NCI-H524 treated with DMSO at 0.1 percent for 48 hours (cell line): ENCODE data around the gene PLAC1.

Source experiments
- DNase-seq: peaks from one replicate; lab custom pipeline; 2025; lab: John Stamatoyannopoulos, UW

Gene PLAC1

GRCh38 chrX:134658002-134658759 is at the start of gene PLAC1:
TSS of gene PLAC1 (minus strand) at chrX:134658471. CDS start at chrX:134566682, 91,789 bp downstream.
- no peak for DNase-seq

DNA sequence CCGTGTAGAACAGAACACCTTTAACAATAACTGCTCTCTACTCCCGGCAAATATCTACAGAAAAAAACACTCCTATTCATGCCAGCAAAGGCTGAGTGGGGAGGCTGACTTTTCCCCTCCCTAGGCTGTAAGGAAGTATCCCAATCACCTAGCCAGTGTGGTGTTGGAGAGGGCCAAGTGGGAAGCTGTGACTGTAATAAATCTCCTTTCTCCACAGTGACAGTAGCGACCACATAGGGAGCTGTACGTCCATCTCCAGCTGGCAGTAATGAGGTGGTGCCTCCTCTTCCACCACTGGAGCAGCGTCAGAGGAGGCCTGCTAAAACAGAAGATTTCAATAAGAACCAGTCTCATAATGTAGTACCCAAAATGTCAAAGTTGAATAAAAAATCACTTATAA is 47.9 kb upstream of the PLAC1 start:
- no peak for DNase-seq

GRCh38 chrX:134695999-134696398 is 37.7 kb upstream of the PLAC1 start:
- no peak for DNase-seq

GRCh38 chrX:134694333-134695322 is 36.4 kb upstream of the PLAC1 start:
- DNase-seq = no peak

- DNase-seq = no peak
Observed at GRCh38 chrX:134693644-134694043, 35.4 kb upstream of the PLAC1 start.

DNA sequence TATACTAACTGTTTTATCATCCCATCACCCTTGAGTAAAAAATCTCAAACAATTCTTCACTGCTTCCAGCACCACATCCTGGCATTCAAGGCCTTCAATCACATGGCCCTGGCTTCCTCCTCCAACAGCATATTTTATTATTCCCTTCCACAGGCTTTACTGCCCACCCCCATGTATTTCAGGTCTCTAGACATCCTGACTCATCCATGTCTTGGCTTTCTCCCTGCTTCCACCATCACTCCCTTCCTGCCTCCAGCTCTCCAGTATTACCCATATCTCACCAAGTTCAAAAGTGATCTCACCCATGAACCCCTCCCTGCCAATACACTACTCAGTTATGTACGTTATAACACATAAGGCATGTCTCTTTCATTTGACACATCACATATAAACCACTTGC is 34.7 kb upstream of the PLAC1 start:
- DNase-seq = no peak

DNA sequence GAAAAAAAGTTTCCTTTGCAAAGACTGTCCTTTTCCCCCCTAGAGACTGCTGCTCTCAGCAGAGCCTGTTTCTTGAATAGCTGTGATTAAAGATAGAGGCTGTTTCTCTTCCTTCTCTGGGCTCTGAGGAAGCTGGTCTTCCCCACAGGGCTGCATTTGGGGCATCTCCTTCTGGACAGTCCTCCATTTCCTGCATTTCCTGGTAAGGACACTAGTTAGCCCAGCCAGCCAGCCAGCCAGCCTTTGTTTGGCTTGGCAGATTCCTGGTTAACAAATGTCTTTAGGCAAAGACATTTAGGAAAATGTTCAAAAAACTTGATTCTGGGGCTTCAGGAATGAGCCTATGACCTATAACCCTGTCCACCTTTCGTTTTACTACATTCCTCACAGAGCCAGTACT is 34.0 kb upstream of the PLAC1 start:
- DNase-seq = no peak

- DNase-seq = no peak
Observed at GRCh38 chrX:134691453-134691852, 33.2 kb upstream of the PLAC1 start.

DNA sequence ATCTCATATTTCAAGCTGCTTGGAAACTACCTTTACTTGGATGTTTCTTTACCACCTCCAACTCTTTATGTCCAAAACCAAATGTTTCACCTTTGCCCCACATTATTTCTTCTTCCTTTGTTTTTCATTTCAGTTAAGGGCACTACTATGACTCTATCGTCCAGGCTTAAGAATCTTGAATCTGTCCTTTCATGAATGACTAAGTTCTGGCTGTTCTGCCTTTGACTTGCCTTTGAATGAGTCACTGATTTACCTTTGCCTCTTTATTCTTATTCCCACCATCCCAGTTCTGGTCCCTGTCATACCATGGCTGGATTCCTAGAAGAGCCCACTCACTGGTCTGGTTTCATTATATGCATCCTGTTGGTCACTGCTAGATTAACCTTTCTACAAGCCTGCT is 30.6 kb upstream of the PLAC1 start:
- DNase-seq = no peak

DNA sequence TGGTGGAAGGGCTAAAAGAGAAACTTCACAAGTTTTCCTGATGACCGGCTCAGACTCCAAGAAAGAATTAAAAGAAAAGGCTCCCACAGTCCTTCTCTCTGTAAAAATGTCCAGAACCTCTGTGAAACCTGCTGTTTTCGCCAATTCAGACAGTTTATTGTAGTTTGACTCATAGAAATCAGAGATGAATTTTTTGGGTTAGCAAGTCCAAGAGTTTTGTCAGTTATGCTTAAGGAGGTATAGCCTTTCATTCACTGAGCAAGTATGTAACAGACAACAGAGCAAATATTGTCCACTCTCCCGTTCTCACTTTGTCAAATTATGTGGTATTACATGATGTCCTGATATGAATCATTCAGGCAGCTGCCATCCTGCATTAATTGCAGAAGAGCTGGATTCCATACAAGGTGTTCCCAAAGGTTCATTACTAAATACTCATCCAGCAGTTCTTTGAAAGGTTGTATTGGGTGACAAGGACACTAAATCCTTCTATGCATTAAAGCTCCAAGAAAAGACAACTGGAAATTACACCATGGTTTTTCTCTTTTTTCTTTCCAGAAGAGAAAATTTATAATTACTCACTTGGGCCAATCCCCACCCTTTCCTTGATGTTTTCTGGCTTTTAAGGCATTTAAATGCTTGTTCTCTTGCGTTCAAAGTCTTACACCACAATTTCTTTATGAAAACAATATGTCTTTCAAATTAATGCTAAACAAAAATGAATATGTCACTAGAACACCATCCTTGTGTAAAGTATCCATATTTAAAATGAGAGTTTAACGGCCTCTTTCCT is 30.0 kb upstream of the PLAC1 start:
- no peak for DNase-seq

- DNase-seq = no peak
Observed at GRCh38 chrX:134685668-134686067, 27.4 kb upstream of the PLAC1 start.

GRCh38 chrX:134684956-134685355 is 26.7 kb upstream of the PLAC1 start:
- peak; percentile 24 for DNase-seq

DNA sequence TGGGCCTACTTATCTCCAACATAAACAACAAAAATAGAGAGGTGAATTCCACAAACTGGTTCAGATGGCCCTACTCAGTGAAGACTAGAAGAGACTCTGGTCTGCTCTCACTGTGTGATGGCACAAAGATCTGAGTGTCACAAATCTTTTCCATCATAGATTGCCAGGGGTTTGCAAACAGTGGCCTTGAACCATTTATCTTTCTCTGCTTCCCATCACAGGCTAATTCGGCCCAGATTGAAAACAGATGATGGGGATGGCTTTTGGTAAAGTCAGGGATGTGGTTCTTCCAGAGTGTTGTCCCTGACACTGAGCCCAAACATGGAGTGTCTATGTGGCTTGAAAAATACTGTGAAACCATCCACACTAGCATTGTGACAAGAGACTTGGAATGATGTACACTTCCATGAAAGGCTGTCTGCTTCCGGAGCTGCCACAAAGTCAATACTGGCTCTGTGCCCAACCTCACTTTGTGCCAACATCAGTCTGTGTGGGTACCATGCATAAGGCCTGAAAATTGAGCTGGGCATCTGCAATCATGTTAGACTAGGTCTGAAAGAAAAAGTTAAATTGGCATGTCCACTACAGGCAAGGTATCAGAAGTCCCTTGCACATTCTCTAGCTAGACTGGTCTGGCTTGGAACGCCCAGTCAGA is 25.2 kb upstream of the PLAC1 start:
- DNase-seq = no peak

DNA sequence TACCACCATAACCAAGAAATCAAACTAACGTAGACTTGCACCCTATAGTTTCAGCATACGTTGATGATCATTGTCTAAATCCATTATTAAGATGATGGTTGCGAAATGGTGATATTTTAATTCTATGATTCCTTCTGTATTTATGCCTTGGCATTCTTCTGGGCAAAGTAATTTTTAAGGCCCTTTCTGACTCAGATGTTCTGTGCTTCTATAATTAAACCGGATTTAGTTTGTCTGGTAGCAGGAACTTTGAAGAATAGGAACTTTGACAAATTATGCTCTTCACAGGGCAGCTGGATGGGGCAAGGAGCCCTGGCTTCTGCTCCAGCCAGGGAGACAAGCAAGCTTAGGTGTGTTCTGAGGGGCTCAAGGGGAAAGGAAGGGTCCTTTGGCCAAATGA is 23.8 kb upstream of the PLAC1 start:
- DNase-seq = no peak

DNA sequence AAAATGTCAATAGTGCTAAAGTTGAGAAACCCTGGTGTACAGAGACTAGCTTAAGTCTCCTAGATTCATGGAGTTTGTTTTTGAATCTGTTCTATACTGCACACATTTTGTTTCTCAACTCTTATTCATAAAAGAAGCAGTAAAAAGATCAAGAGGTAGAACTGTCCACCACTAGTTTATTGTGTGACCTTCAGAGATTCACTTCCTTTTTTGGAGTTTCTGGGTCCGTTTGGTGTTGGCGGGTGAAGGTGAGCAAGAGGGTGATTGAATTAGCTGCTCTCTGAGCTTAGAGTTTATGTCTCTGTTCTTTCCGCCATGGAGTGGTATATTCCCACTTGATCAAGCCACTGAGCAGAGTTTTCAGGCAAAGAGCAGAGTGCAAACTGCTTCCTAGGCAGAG is 21.4 kb upstream of the PLAC1 start:
- DNase-seq = no peak

GRCh38 chrX:134679221-134679620 is 20.9 kb upstream of the PLAC1 start:
- DNase-seq = no peak

- DNase-seq = no peak
Observed at GRCh38 chrX:134677332-134677731, 19.1 kb upstream of the PLAC1 start.

DNA sequence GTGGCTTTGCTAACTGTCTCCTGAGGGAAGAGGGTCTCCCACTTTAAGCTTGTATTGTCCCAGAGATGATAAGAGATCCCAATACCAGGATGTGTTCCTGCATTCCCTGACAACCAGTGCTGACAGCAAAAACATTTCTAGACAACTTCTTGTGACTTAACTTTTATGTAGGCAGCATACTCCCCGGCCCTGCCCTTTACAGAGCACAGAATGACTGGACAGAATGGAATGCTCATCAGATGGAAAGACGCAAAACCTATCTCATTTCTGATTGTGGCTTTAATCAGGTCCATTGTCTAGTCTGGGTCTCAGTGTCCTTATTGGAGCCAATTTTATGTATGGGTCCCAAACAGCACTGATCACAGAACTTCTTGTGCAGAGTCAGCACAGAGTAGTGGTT is 18.2 kb upstream of the PLAC1 start:
- no peak for DNase-seq

- no peak for DNase-seq
Observed at GRCh38 chrX:134673123-134673522, 14.9 kb upstream of the PLAC1 start.

DNA sequence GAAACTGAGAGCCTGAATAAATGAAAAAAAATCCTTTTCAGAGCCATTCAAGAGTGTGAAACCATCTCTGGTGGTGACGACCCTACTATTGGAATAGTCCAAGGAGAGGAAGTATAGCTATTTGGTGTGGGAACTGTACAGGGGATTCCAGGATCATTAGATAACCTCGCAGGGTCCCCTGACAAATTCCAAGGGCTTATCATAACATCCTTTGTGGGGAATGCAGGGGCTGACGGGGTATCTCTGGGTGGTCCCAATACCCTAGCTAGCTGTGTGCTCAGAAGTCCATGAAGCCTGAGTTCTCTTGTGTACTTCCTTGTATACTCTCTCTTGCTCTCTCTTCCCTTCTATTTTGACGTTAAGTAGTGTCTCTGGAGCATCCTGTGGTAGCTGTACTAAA is 13.8 kb upstream of the PLAC1 start:
- DNase-seq = no peak

- DNase-seq = no peak
Observed at GRCh38 chrX:134671294-134671693, 13.0 kb upstream of the PLAC1 start.
